SJSA1 (cell line): ENCODE results near the gene AMOTL1. TPM values are rescaled to one million over a fixed set of nuclear protein-coding genes. Genes with fewer than 3 reads are reported as not detected.

Source experiments
- DNase-seq, 2 experiments: peaks; one replicate each; pipeline ENCODE4 v3.0.0-alpha.2; 2015 to 2020; ENCODE audit warnings: low spot score in 2 of 2, low read depth in 1 of 2
- H3K27ac ChIP-seq: fragments of 250-450 bp; sonication (Bioruptor Pico); 2 replicates; pipeline ENCODE4 v1.5.1; 2020; ENCODE audit warnings: mild to moderate bottlenecking, moderate library complexity
- H3K27me3 ChIP-seq: fragments of 250-450 bp; sonication (Bioruptor Pico); replicated peaks from 2 replicates; pipeline ENCODE4 v1.5.1; 2020; ENCODE audit warnings: mild to moderate bottlenecking, moderate library complexity
- H3K36me3 ChIP-seq: fragments of 250-450 bp; sonication (Bioruptor Pico); 2 replicates; pipeline ENCODE4 v1.5.1; 2020; ENCODE audit warnings: mild to moderate bottlenecking
- H3K4me1 ChIP-seq: fragments of 250-450 bp; sonication (Bioruptor Pico); replicated peaks from 2 replicates; pipeline ENCODE4 v1.6.1; 2021; ENCODE audit warnings: mild to moderate bottlenecking
- H3K4me3 ChIP-seq: fragments of 250-450 bp; sonication (Bioruptor Pico); 2 replicates; pipeline ENCODE4 v1.5.1; 2020; ENCODE audit warnings: mild to moderate bottlenecking
- H3K9me3 ChIP-seq: fragments of 250-450 bp; sonication (Bioruptor Pico); replicated peaks from 2 replicates; pipeline ENCODE4 v1.5.1; 2020; ENCODE audit warnings: mild to moderate bottlenecking
- total RNA-seq: library from RNA; depleted of rRNA; stranded (reverse); fragments of >200 nt; shearing (Covaris generic); gene quantifications from 2 replicates; pipeline ENCODE4 v1.2.3, GENCODE V29; 2014

Gene AMOTL1
- total RNA-seq, 1 experiment from 2014 or later, result 14.8 TPM

DNA sequence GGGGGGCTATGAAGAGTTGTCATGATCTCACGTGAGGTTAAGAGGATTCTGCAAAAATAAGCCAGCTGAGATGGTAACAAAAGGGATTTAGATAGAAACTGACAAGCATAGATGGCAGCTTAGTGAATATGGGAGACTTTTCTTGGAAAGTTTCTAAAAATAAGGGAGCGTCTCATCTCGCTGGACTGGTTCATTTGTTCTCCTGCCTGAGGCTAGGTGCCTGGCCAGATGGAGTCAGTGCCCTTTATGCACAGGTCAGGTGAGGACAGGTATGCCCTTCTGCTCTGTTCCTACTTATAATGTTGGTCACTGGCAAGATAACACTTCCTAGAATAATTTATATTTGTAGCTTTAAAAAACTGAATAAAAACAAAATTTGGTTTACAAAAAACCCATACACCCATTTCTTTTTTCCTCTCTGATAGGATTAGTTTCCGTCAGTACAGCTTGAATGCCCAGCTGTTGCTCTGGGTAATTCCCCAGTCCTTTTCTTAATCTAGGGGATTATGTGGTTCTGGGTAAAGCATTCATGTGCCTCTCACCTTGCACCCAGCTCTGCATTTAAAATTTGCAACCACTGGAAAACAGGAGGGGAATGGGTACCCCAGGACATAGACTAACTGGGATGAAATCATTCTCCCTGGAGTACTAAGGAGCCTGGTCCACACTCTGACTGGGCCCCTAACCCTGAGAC, 90.0 kb downstream of the AMOTL1 start:
- DNase-seq, result no peak
- H3K27me3 ChIP-seq, result no peaks in the 10 kb centered on the region
- H3K4me3 ChIP-seq, result no peak overlapping the region
- no peaks in the 10 kb centered on the region for H3K4me1 ChIP-seq
- no peaks in the 10 kb centered on the region for H3K36me3 ChIP-seq
- H3K9me3 ChIP-seq, result no peaks in the 10 kb centered on the region
- H3K27ac ChIP-seq, result no peak overlapping the region

GRCh38 chr11:94860333-94860732, 92.2 kb downstream of the AMOTL1 start:
- H3K36me3 ChIP-seq, result peaks cover 2% of the 10 kb centered on the region; the same call in 1 of the 2 replicates
- H3K4me3 ChIP-seq, result no peak overlapping the region
- no peak for DNase-seq
- no peaks in the 10 kb centered on the region for H3K9me3 ChIP-seq
- no peaks in the 10 kb centered on the region for H3K27me3 ChIP-seq
- no peaks in the 10 kb centered on the region for H3K4me1 ChIP-seq
- H3K27ac ChIP-seq, result no peak overlapping the region

- H3K27ac ChIP-seq, result no peak overlapping the region
- H3K36me3 ChIP-seq, result peaks cover 2% of the 10 kb centered on the region; the same call in 1 of the 2 replicates
- H3K9me3 ChIP-seq, result no peaks in the 10 kb centered on the region
- no peaks in the 10 kb centered on the region for H3K4me1 ChIP-seq
- no peak for DNase-seq
- no peaks in the 10 kb centered on the region for H3K27me3 ChIP-seq
- no peak overlapping the region for H3K4me3 ChIP-seq
Observed at GRCh38 chr11:94861306-94861845, 93.2 kb downstream of the AMOTL1 start.

DNA sequence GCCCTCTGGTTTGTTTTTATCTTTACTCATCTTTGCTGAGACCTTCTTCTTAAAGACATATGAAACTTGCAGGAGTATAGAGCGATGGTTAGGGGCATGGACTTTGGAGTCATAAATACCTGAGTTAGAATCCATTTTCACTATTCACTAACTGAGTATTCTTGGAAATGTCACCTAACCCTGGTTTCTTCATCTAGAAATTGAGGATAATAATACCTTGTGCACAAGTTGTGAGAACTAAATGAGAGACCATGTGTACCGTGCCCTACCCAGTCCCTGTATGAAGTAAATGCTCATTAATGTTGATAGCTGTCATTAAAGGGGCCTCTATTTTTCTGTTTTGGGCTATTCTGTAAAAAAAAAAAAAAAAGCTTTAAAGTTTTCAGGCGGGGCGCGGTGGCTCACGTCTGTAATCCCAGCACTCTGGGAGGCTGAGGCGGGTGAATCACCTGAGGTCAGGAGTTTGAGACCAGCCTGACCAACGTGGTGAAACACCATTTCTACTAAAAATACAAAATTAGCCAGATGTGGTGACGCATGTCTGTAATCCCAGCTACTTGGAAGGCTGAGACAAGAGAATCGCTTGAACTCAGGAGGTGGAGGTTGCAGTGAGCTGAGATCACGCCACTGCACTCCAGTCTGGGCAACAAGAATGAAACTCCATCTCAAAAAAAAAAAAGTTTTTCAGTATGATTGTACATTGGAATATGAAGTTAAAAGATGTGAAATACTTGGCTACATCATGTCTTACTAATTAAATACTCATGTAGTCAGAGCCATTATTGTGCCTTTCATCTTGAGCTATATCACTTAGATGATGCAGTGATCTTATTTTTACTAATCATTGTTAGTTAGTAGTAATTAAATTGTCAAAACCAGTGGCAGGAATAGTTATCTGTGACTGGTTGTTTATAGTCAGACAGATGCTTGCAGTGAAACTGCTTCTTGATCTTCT, 95.0 kb downstream of the AMOTL1 start:
- no peak overlapping the region for H3K4me3 ChIP-seq
- H3K27me3 ChIP-seq, result no peaks in the 10 kb centered on the region
- H3K9me3 ChIP-seq, result no peaks in the 10 kb centered on the region
- no peaks in the 10 kb centered on the region for H3K4me1 ChIP-seq
- no peak overlapping the region for H3K27ac ChIP-seq
- H3K36me3 ChIP-seq, result peaks cover 2% of the 10 kb centered on the region; the same call in 1 of the 2 replicates
- DNase-seq, result no peak

DNA sequence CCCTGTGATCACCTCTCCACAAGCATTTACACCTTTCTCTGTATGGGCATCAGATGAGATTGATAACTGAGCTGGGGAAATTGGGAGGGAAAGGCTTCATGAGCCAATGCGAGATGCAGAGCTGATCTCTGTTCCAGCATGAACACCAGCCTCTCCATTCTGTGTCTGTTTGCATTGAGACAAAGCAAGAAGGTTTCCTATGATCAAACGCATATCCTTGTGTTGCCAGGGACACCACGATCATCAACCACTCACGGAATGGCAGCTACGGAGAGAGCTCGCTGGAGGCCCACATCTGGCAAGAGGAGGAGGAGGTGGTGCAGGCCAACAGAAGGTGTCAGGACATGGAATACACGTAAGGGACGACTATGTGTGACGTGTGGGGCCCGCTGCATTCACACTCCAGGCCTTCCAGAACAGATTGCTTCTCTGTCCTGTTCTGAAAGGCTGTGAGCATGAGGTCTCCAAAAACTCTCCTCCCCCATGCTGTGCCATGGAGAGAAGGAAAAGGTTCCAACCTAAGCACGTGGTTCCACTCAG, 96.4 kb downstream of the AMOTL1 start:
- peaks cover 2% of the 10 kb centered on the region; the same call in 1 of the 2 replicates for H3K36me3 ChIP-seq
- no peak for DNase-seq
- no peaks in the 10 kb centered on the region for H3K9me3 ChIP-seq
- H3K4me3 ChIP-seq, result no peak overlapping the region
- H3K27ac ChIP-seq, result no peak overlapping the region
- H3K27me3 ChIP-seq, result no peaks in the 10 kb centered on the region
- H3K4me1 ChIP-seq, result no peaks in the 10 kb centered on the region

DNA sequence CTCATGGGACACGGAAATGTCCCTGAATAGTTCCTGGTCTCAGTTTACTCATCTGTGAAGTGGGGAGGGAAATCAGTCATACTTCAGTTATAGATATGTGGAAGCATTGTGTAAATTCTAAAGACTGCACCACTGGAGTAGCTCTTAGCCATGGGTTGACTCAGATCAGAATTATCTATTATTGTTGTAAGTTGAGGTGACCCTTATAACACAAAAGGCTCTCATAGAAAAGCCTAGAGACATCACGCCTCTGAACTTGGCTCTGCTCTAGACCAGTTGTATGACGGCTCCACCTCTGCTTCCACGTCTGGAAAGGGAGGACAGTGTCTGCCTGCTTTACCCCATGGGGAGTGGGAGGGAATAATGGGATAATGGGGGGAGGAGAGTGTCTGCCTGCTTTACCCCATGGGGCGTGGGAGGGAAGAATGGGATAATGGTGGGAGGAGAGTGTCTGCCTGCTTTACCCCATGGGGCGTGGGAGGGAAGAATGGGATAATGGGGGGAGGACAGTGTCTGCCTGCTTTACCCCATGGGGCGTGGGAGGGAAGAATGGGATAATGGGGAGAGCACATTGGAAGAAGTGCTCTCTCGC, 98.2 kb downstream of the AMOTL1 start:
- H3K9me3 ChIP-seq, result no peaks in the 10 kb centered on the region
- H3K4me3 ChIP-seq, result no peak overlapping the region
- no peak overlapping the region for H3K27ac ChIP-seq
- no peaks in the 10 kb centered on the region for H3K27me3 ChIP-seq
- H3K36me3 ChIP-seq, result peaks cover 2% of the 10 kb centered on the region; the same call in 1 of the 2 replicates
- DNase-seq, result no peak
- H3K4me1 ChIP-seq, result no peaks in the 10 kb centered on the region

GRCh38 chr11:94866936-94867795, 99.0 kb downstream of the AMOTL1 start:
- Histone ChIP-seq H3K36me3 (peaks cover 2% of the 10 kb centered on the region; the same call in 1 of the 2 replicates), H3K27ac (no peak overlapping the region), H3K9me3 (no peaks in the 10 kb centered on the region), H3K4me1 (no peaks in the 10 kb centered on the region), H3K4me3 (no peak overlapping the region), H3K27me3 (no peaks in the 10 kb centered on the region)
- no peak for DNase-seq

GRCh38 chr11:94868468-94868867, 100.3 kb downstream of the AMOTL1 start:
- no peak overlapping the region for H3K27ac ChIP-seq
- peaks cover 2% of the 10 kb centered on the region; the same call in 1 of the 2 replicates for H3K36me3 ChIP-seq
- H3K4me1 ChIP-seq, result no peaks in the 10 kb centered on the region

GRCh38 chr11:94869186-94869585, 101.0 kb downstream of the AMOTL1 start:
- Histone ChIP-seq H3K27me3 (no peaks in the 10 kb centered on the region), H3K36me3 (peaks cover 2% of the 10 kb centered on the region; the same call in 1 of the 2 replicates), H3K27ac (no peak overlapping the region), H3K9me3 (no peaks in the 10 kb centered on the region), H3K4me3 (no peak overlapping the region), H3K4me1 (no peaks in the 10 kb centered on the region)
- DNase-seq, result no peak

More at GRCh38 chr11:94868468-94868867, 100.3 kb downstream of the AMOTL1 start:
- Histone ChIP-seq H3K4me3 (no peak overlapping the region), H3K9me3 (no peaks in the 10 kb centered on the region), H3K27me3 (no peaks in the 10 kb centered on the region)
- DNase-seq, result no peak

GRCh38 chr11:94870422-94870821, 102.3 kb downstream of the AMOTL1 start:
- no peaks in the 10 kb centered on the region for H3K4me1 ChIP-seq

DNA sequence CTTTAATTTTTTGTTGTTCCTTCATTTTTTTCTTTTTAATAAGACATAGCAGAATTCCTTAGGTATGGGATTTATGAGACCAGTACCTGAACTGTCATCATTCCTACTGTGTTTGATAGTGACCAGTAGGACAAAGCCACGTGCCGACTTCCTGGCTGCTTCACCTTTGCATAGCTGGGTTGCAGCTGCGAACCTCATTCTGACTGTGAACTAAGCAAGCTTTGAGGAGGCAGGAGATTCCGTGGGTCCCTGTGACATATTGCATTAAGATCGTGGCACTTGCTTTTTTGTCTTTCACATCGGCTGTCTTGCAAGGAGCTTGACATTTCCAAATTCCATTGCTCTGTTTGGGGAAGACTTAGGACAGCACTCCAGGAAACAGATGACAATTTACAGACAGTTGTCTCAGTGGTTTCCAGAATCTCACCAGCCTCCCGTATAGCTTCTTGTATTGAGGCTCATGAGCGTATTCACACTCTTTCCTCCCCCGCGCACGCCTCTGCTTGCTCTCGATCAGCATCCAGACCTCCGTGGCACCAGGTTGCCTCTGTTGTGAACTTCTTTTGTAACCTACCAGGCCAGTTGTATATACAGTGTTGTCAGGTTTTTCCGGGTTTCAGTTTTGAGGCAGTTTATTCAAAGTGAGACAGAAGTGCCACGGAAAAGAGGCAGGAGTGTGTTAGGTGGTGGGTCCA, 103.5 kb downstream of the AMOTL1 start:
- Histone ChIP-seq H3K27ac (no peak overlapping the region), H3K36me3 (0 out of 2 replicates have a peak, but pooled peaks cover 2% of the 10 kb centered on the region), H3K9me3 (no peaks in the 10 kb centered on the region), H3K4me3 (no peak overlapping the region), H3K27me3 (no peaks in the 10 kb centered on the region), H3K4me1 (peaks cover 7% of the 10 kb centered on the region)
- no peak for DNase-seq

More at GRCh38 chr11:94870422-94870821, 102.3 kb downstream of the AMOTL1 start:
- H3K9me3 ChIP-seq, result no peaks in the 10 kb centered on the region
- H3K27me3 ChIP-seq, result no peaks in the 10 kb centered on the region
- no peak overlapping the region for H3K4me3 ChIP-seq
- H3K36me3 ChIP-seq, result no peaks in the 10 kb centered on the region
- DNase-seq, result no peak
- H3K27ac ChIP-seq, result no peak overlapping the region

- H3K9me3 ChIP-seq, result no peaks in the 10 kb centered on the region
- no peak for DNase-seq
- no peaks in the 10 kb centered on the region for H3K27me3 ChIP-seq
- peaks cover 12% of the 10 kb centered on the region for H3K36me3 ChIP-seq
- no peak overlapping the region for H3K4me3 ChIP-seq
- H3K27ac ChIP-seq, result no peak overlapping the region
- peaks cover 17% of the 10 kb centered on the region for H3K4me1 ChIP-seq
Observed at GRCh38 chr11:94873916-94874540, 105.9 kb downstream of the AMOTL1 start.
